K562 (cell line): ENCODE results near the gene PRC1. TPM values are rescaled to one million over a fixed set of nuclear protein-coding genes. Genes with fewer than 3 reads are reported as not detected.

Experiments used
- CEBPB ChIP-seq: fragments of 450-650 bp; IDR thresholded peaks from 2 replicates; pipeline ENCODE4 v1.6.1; 2016; ENCODE audit warnings: missing genetic modification characterization, missing compliant biosample characterization
- HNRNPLL ChIP-seq: fragments of 200-400 bp; formaldehyde crosslinking; IDR thresholded peaks from 2 replicates; pipeline ENCODE4 v1.6.1; 2017; ENCODE audit warnings: low read length, low read depth, mild to moderate bottlenecking; ENCODE audit not compliant: poor library complexity, severe bottlenecking
- MNT ChIP-seq, 2 experiments: fragments of 450-650 bp; conservative IDR thresholded peaks; 2 replicates each; pipeline ENCODE4 v1.6.1; 2017; ENCODE audit warnings: mild to moderate bottlenecking in 2 of 2, moderate library complexity in 2 of 2
- RERE ChIP-seq: sonication (generic); formaldehyde crosslinking; IDR thresholded peaks from 2 replicates; pipeline ENCODE4 v1.8.0; 2023; ENCODE audit warnings: missing genetic modification reagents, mild to moderate bottlenecking, borderline replicate concordance
- polyA plus RNA-seq, 8 experiments: library from polyadenylated mRNA; depleted of rRNA in 4 of 8; stranded (reverse) in 5 of 8; unstranded in 3 of 8; fragments of >200 nt; fragmentation: Nextera tagmentation in 2 of 8; fragmentation: Illumina TruSeq in 1 of 8; extraction: Ambion mirVana in 2 of 8; extraction: Trizol in 1 of 8; gene quantifications; 2 replicates each; pipeline versions ENCODE4 v1.2.1 to v1.2.3, GENCODE V29; 2011 to 2014; ENCODE audit warnings: inconsistent platforms in 1 of 8, missing spikeins in 1 of 8
- total RNA-seq, 7 experiments: library from RNA; depleted of rRNA in 6 of 7; stranded (reverse); fragments of >200 nt in 6 of 7; fragmentation: Illumina TruSeq in 2 of 7; extraction: Trizol in 2 of 7; gene quantifications; 2 replicates each; pipeline versions ENCODE4 v1.2.1 to v1.2.3, GENCODE V29; 2011 to 2021; ENCODE audit warnings: low replicate concordance in 1 of 7

Gene PRC1
- total and polyA plus RNA-seq, 9 of the 15 experiments (the other 6 are each of a cell fraction or from before 2014, with no cell fraction given) = 156 to 391 (median 240) TPM

GRCh38 chr15:90947577-90948357 lies 46.6 kb downstream of the PRC1 start (continued):
- no peak for TF ChIP-seq RERE (CRISPR knock-in tag)
- TF ChIP-seq CEBPB (tag) = no peak
- TF ChIP-seq MNT (conservative IDR thresholded peaks at IDR 0.05) = peak; percentile 58 to 69
- no peak for TF ChIP-seq HNRNPLL
- TF ChIP-seq, all 486 proteins: peak for 14
